WTC11 (cell line): ENCODE measurements around the gene LGALS1.

Experiments
- ATF1 ChIP-seq: sonication (generic); formaldehyde crosslinking; IDR thresholded peaks from 2 replicates; pipeline ENCODE4 v1.8.1; 2023; ENCODE audit warnings: mild to moderate bottlenecking, moderate library complexity, missing genetic modification reagents
- E2F1 ChIP-seq: sonication (generic); formaldehyde crosslinking; IDR thresholded peaks from 2 replicates; pipeline ENCODE4 v1.8.0; 2022; ENCODE audit warnings: mild to moderate bottlenecking, missing genetic modification reagents
- ELF4 ChIP-seq: sonication (generic); formaldehyde crosslinking; IDR thresholded peaks from 2 replicates; pipeline ENCODE4 v1.8.1; 2022; ENCODE audit warnings: low read depth, mild to moderate bottlenecking, moderate library complexity, missing genetic modification reagents
- ETV6 ChIP-seq: sonication (generic); formaldehyde crosslinking; IDR thresholded peaks from 2 replicates; pipeline ENCODE4 v1.8.1; 2022; ENCODE audit warnings: mild to moderate bottlenecking, missing genetic modification reagents
- SMAD3 ChIP-seq: sonication (generic); formaldehyde crosslinking; IDR thresholded peaks from 2 replicates; pipeline ENCODE4 v1.8.0; 2022; ENCODE audit warnings: missing genetic modification reagents, mild to moderate bottlenecking, borderline replicate concordance
- SP1 ChIP-seq: sonication (generic); formaldehyde crosslinking; conservative IDR thresholded peaks from 2 replicates; pipeline ENCODE4 v1.8.1; 2022; ENCODE audit warnings: missing genetic modification reagents
- STAT6 ChIP-seq: sonication (generic); formaldehyde crosslinking; conservative IDR thresholded peaks from 2 replicates; pipeline ENCODE4 v1.8.1; 2023; ENCODE audit warnings: mild to moderate bottlenecking, low read depth, missing genetic modification reagents, moderate library complexity
- TP53 ChIP-seq: sonication (generic); formaldehyde crosslinking; IDR thresholded peaks from 2 replicates; pipeline ENCODE4 v1.8.1; 2023; ENCODE audit warnings: mild to moderate bottlenecking, missing genetic modification reagents
- TF ChIP-seq, protein P1 (sequence below): fragments of 200-600 bp; IDR thresholded peaks from 2 replicates; pipeline ENCODE4 v1.8.0; 2022; ENCODE audit warnings: antibody characterized with exemption
- TF ChIP-seq, protein P2 (sequence below): sonication (generic); formaldehyde crosslinking; IDR thresholded peaks from 2 replicates; pipeline ENCODE4 v1.8.1; 2023; ENCODE audit warnings: mild to moderate bottlenecking, missing genetic modification reagents, moderate library complexity
- TF ChIP-seq, protein P3 (sequence below): sonication (generic); formaldehyde crosslinking; IDR thresholded peaks from 2 replicates; pipeline ENCODE4 v1.8.1; 2022; ENCODE audit warnings: missing genetic modification reagents, borderline replicate concordance

DNA sequence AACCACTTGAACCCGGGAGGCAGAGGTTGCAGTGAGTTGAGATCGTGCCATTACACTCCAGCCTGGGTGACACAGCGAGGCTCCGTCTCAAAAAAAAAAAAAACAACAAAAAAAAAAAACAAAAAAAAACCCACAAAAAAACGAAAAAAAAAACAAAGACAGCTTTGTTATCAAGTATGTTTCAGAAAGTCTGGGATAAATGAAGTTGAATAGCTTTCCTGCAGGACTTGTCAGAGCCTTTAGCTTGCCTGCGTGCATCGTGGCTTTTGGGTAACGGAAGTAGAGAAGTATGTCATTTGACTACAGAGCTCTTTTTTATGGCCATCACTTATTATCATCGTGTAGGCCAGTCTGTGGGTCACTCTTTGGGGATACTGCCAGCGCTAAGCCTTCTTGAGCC, 36.1 kb downstream of the LGALS1 start:
- TF ChIP-seq TP53 (CRISPR knock-in tag), result no peak
- TF ChIP-seq, protein P1, sequence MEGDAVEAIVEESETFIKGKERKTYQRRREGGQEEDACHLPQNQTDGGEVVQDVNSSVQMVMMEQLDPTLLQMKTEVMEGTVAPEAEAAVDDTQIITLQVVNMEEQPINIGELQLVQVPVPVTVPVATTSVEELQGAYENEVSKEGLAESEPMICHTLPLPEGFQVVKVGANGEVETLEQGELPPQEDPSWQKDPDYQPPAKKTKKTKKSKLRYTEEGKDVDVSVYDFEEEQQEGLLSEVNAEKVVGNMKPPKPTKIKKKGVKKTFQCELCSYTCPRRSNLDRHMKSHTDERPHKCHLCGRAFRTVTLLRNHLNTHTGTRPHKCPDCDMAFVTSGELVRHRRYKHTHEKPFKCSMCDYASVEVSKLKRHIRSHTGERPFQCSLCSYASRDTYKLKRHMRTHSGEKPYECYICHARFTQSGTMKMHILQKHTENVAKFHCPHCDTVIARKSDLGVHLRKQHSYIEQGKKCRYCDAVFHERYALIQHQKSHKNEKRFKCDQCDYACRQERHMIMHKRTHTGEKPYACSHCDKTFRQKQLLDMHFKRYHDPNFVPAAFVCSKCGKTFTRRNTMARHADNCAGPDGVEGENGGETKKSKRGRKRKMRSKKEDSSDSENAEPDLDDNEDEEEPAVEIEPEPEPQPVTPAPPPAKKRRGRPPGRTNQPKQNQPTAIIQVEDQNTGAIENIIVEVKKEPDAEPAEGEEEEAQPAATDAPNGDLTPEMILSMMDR, result no peak
- TF ChIP-seq SMAD3 (CRISPR knock-in tag), result no peak
- no peak for TF ChIP-seq E2F1 (CRISPR knock-in tag)
- no peak for TF ChIP-seq ATF1
- TF ChIP-seq ELF4 (CRISPR knock-in tag), result no peak
- TF ChIP-seq, protein P2, sequence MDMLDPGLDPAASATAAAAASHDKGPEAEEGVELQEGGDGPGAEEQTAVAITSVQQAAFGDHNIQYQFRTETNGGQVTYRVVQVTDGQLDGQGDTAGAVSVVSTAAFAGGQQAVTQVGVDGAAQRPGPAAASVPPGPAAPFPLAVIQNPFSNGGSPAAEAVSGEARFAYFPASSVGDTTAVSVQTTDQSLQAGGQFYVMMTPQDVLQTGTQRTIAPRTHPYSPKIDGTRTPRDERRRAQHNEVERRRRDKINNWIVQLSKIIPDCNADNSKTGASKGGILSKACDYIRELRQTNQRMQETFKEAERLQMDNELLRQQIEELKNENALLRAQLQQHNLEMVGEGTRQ, result no peak
- no peak for TF ChIP-seq STAT6 (CRISPR knock-in tag)
- TF ChIP-seq, protein P3, sequence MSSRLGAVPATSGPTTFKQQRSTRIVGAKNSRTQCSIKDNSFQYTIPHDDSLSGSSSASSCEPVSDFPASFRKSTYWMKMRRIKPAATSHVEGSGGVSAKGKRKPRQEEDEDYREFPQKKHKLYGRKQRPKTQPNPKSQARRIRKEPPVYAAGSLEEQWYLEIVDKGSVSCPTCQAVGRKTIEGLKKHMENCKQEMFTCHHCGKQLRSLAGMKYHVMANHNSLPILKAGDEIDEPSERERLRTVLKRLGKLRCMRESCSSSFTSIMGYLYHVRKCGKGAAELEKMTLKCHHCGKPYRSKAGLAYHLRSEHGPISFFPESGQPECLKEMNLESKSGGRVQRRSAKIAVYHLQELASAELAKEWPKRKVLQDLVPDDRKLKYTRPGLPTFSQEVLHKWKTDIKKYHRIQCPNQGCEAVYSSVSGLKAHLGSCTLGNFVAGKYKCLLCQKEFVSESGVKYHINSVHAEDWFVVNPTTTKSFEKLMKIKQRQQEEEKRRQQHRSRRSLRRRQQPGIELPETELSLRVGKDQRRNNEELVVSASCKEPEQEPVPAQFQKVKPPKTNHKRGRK (CRISPR knock-in tag), result no peak
- TF ChIP-seq SP1 (CRISPR knock-in tag), result no peak
- no peak for TF ChIP-seq ETV6
